ENCODE measurements around the gene C8B. TPM values are rescaled to one million over a fixed set of nuclear protein-coding genes. Genes with fewer than 3 reads are reported as not detected.

C8B gene
- total and polyA plus RNA-seq, 12 donors = not detected

DNA sequence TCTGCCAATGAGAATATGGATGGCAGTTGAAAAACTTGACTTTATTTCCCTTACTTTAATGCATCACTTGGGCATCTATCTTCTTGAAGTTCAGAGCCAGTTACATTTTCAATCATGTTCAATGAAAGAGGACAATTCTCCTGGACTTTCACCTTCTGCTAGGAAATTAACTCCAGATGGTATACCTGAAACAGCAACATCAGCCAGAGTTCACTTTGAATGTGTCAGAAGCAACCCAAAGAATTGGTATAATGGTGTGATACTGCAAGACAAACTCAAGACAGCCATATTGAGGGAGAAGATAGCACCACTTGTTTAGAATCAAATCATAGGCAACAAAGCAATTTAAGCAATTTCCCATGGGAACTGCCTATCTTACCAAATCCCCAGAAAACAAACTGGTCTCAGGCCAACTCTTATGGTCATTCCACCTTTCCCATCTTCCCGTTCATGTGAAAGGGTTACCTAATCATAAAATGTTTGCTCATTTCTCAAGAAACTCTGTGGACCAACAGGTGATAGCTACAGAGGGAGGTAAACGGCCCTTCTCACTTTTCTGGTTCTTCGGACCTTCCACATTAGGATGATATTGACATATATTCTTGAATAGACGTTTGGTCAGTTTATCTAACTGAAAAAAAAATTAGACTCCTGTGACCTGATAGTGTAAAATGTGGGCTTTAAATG is 29.7 kb upstream of the C8B start:
- Histone ChIP-seq H3K27me3 (no peaks in the 10 kb centered on the region), H3K9me3 (peaks cover 0 to 2% (median 0%) of the 10 kb centered on the region in 11 donors), H3K27ac (no peak overlapping the region), H3K4me3 (no peak overlapping the region), H3K36me3 (no peaks in the 10 kb centered on the region), H3K4me1 (peaks cover 0 to 16% (median 0%) of the 10 kb centered on the region in 9 donors)
- intact Hi-C loops (cut with DNase I) = no loop called here
- TF ChIP-seq CTCF (IDR thresholded peaks at IDR 0.05) = no peak
- no peak for DNase-seq
- whole genome bisulfite sequencing, 2 donors = 84 to 88% methylated on average over 4 of the region's 4 CpGs
- ATAC-seq = no peak

GRCh38 chr1:56993475-56993874 is 27.7 kb upstream of the C8B start:
- DNase-seq = no peak
- TF ChIP-seq CTCF (IDR thresholded peaks at IDR 0.05) = no peak
- Histone ChIP-seq H3K9me3 (peaks cover 0 to 2% (median 0%) of the 10 kb centered on the region in 11 donors), H3K27me3 (no peaks in the 10 kb centered on the region), H3K27ac (no peak overlapping the region), H3K4me3 (no peak overlapping the region), H3K36me3 (no peaks in the 10 kb centered on the region), H3K4me1 (peaks cover 0 to 5% (median 0%) of the 10 kb centered on the region in 9 donors)
- ATAC-seq = no peak
- intact Hi-C loops (cut with DNase I) = loop anchor here in 1 of 10 donors (2.0 kb wide), 1 partner anchor 71 kb away; no protein-coding TSS in a partner anchor
- 94 to 95% methylated on average over 5 of the region's 5 CpGs for WGBS, 2 donors

GRCh38 chr1:56992318-56993125 is 26.7 kb upstream of the C8B start:
- no peak for DNase-seq
- no peak for TF ChIP-seq CTCF (IDR thresholded peaks at IDR 0.05)
- WGBS, 2 donors = 78 to 83% methylated on average over 15 of the region's 15 CpGs
- Histone ChIP-seq H3K4me1 (no peaks in the 10 kb centered on the region), H3K27me3 (no peaks in the 10 kb centered on the region), H3K4me3 (no peak overlapping the region), H3K36me3 (no peaks in the 10 kb centered on the region), H3K9me3 (peaks cover 0 to 2% (median 0%) of the 10 kb centered on the region in 11 donors), H3K27ac (no peak overlapping the region)
- intact Hi-C loops (cut with DNase I) = loop anchor here in 1 of 10 donors (2.0 kb wide), 1 partner anchor 72 kb away; no protein-coding TSS in a partner anchor
- no peak for ATAC-seq

- H3K4me1 ChIP-seq = no peaks in the 10 kb centered on the region
- no peaks in the 10 kb centered on the region for H3K27me3 ChIP-seq
- H3K4me3 ChIP-seq = no peak overlapping the region
- DNase-seq (no peak), ATAC-seq (no peak)
- H3K36me3 ChIP-seq = no peaks in the 10 kb centered on the region
- 87 to 91% methylated on average over 3 of the region's 3 CpGs for WGBS, 2 donors
- H3K27ac ChIP-seq = no peak overlapping the region
- H3K9me3 ChIP-seq = peaks cover 0 to 2% (median 0%) of the 10 kb centered on the region in 11 donors
- TF ChIP-seq CTCF (IDR thresholded peaks at IDR 0.05) = no peak
- intact Hi-C loops (cut with DNase I) = no loop called here
Observed at GRCh38 chr1:56991576-56991975, 25.8 kb upstream of the C8B start.

Measured in heart right ventricle (tissue), 16 donors.